Adrenal gland (tissue), 12 donors: ENCODE data around the gene SNAPC5. TPM values are rescaled to one million over a fixed set of nuclear protein-coding genes. Genes with fewer than 3 reads are reported as not detected.

Experiments used
- DNase-seq, 7 donors: peaks; one replicate each; pipeline ENCODE4 v3.0.0-alpha.2; 2019 to 2020
- H3K27ac ChIP-seq, 5 donors: fragments of 200-600 bp; sonication (generic) in 4 of 5; 1 replicate in 3 of 5; 2 replicates in 2 of 5; pipeline versions ENCODE4 v1.5.1 to v1.8.0; 2016 to 2020; ENCODE audit warnings: mild to moderate bottlenecking in 1 of 5
- H3K27me3 ChIP-seq: fragments of 200-600 bp; 2 replicates; pipeline ENCODE4 v1.8.0; 2021
- H3K36me3 ChIP-seq, 2 donors: fragments of 200-600 bp; replicated peaks in 1 of 2; 1 replicate in 1 of 2; 2 replicates in 1 of 2; pipeline versions ENCODE4 v1.5.1 to v1.8.0; 2018 to 2022
- H3K4me1 ChIP-seq, 2 donors: fragments of 200-600 bp; replicated peaks in 1 of 2; 1 replicate in 1 of 2; 2 replicates in 1 of 2; pipeline versions ENCODE4 v1.5.1 to v1.8.0; 2018 to 2021
- H3K4me3 ChIP-seq, 4 donors: fragments of 200-600 bp; sonication (generic) in 3 of 4; one replicate each; pipeline ENCODE4 v1.5.1; 2016 to 2018
- H3K9me3 ChIP-seq, 3 donors: fragments of 200-600 bp; sonication (generic) in 1 of 3; replicated peaks in 1 of 3; 1 replicate in 2 of 3; 2 replicates in 1 of 3; pipeline versions ENCODE4 v1.5.1 to v1.8.0; 2016 to 2021
- CTCF ChIP-seq, 6 experiments: fragments of 450-650 bp in 4 of 6; fragments of 200-600 bp in 2 of 6; sonication (generic) in 1 of 6; IDR thresholded peaks; 1 replicate in 5 of 6; 2 replicates in 1 of 6; pipeline versions ENCODE4 v1.5.1 to v1.8.0; 2016 to 2021; ENCODE audit warnings: antibody characterized with exemption in 6 of 6, mild to moderate bottlenecking in 2 of 6, moderate library complexity in 1 of 6
- POLR2A ChIP-seq, 2 donors: fragments of 450-650 bp; IDR thresholded peaks; one replicate each; pipeline ENCODE4 v1.6.1; 2017; ENCODE audit warnings: antibody characterized with exemption in 2 of 2, mild to moderate bottlenecking in 2 of 2, moderate library complexity in 1 of 2
- WGBS, 4 donors: extraction: QIAGEN DNeasy Blood & Tissue Kit in 2 of 4; methylation state at CpG; one replicate each; pipeline versions ENCODE4 v1.1.5 to v1.1.7; 2013 to 2017; 5-methylcytosine and 5-hydroxymethylcytosine counted together
- intact Hi-C, 2 donors: fragments of 100-400 bp; cut with DNase I; formaldehyde crosslinking; loops; one replicate each; pipeline versions ENCODE4 v1.14.1 to v1.15.0; 2022 to 2023
- polyA plus RNA-seq, 3 donors: library from polyadenylated mRNA; stranded (reverse); fragments of 200-250 nt in 2 of 3; fragments of 350-450 nt in 1 of 3; fragmentation: Illumina TruSeq in 1 of 3; extraction: RNeasy Lipid Tissue Mini Kit (QIAGEN cat#74804) in 1 of 3; gene quantifications; one replicate each; pipeline ENCODE4 v1.2.3, GENCODE V29; 2013 to 2014
- total RNA-seq, 9 donors: library from RNA; depleted of rRNA in 4 of 9; stranded (reverse); fragments of >200 nt in 4 of 9; fragments of 120-200 nt in 1 of 9; fragmentation: NEBNext Ultra II Directional in 1 of 9; extraction: Animal tissue kit (Norgen Biotek cat#: 25700) in 1 of 9; gene quantifications; one replicate each; pipeline versions ENCODE4 v1.1.0 to v1.2.4, GENCODE V29; 2013 to 2023
- donor health status: healthy with polysubstance abuse.
- donor health status: Bipolar disorder and iron deficiency.
- donor health status: DM: yes; HTN: yes; CAD: no.
- donor health status: DM: no; HTN: no; CAD: no.
- donor health status: DM: no; HTN: no; CAD: no.
- donor health status: DM: yes; HTN: yes; CAD: no.

SNAPC5 gene
- total and polyA plus RNA-seq, 12 donors, result 24.4 to 64.1 (median 31.9) TPM

DNA sequence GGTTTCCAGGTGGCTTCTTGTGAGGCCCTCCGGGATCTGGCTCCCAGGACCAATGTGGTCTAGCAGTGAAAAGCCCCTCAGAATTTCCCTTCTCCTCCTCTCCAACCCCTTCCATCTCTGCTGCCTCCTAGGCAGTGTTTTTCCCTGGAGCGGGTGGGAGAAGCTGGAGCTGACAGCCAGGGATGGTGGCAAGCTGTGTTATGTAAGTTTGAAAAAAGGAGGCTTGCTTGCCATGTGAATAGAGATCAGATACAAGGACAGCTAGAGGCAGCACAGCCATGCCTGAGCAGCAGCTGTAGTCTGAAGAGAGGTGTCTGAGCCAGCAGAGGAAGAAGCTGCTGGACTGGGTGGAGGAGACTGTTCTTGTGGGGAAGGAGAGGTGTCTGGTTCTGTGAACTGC lies 20.6 kb downstream of the SNAPC5 start:
- intact Hi-C loops, result no loop called here
- 92 to 100% (median 93%) methylated on average over 2 of the region's 2 CpGs for WGBS, 4 donors
- no peak for DNase-seq
- TF ChIP-seq POLR2A (IDR thresholded peaks at IDR 0.05), result no peak
- no peak for TF ChIP-seq CTCF (IDR thresholded peaks at IDR 0.05)
- no peaks in the 10 kb centered on the region for H3K36me3 ChIP-seq
- H3K9me3 ChIP-seq, result no peaks in the 10 kb centered on the region
- no peaks in the 10 kb centered on the region for H3K27me3 ChIP-seq
- H3K27ac ChIP-seq, result no peak overlapping the region
- H3K4me1 ChIP-seq, result peaks cover 0 to 13% of the 10 kb centered on the region in 2 donors
- no peak overlapping the region for H3K4me3 ChIP-seq

DNA sequence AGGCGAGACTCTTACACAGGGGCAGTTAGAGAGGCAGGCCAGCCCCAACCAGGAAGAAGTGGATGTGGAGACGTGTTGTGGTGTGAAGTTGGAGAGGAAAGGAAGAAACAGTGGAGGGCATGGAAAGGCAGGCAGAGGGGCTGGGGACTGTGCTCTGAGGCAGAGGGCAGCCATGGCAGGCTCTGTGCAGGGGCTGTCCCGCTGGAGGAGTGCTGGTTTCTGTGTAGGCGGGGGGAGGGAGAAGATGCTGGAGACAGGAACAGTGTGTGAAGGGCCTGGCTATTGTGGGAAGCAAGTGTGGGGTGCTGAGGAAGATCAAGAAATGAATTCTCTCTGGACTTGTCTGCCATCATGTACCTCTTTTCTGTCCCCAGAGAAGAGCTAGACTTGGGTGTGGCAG lies 21.0 kb downstream of the SNAPC5 start:
- intact Hi-C loops, result no loop called here
- Histone ChIP-seq H3K9me3 (no peaks in the 10 kb centered on the region), H3K27me3 (no peaks in the 10 kb centered on the region), H3K27ac (no peak overlapping the region), H3K36me3 (no peaks in the 10 kb centered on the region), H3K4me3 (no peak overlapping the region), H3K4me1 (peaks cover 0 to 13% of the 10 kb centered on the region in 2 donors)
- whole genome bisulfite sequencing, 4 donors, result 87 to 90% (median 89%) methylated on average over 4 of the region's 4 CpGs
- no peak for DNase-seq
- TF ChIP-seq CTCF (IDR thresholded peaks at IDR 0.05) (no peak), POLR2A (IDR thresholded peaks at IDR 0.05) (no peak)

DNA sequence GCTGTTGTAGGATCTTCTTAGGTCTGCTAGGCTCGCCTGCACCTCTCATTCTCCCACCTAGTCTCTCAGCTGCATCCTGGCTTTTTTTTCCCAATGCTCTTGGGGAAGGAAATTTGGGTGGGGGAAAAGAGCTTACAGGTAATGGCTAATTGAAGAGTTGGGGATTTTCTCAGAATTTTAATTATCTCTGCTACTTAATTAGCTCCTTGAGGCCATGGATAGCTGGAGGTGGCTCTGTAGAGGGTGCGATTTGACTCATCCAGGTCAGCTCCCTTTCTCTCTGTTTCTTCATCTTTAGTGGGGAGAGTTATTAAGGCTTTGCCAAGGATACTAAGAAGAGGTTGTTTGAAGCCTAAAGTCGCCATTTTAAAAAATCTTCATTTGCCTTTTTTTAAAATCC lies 22.6 kb downstream of the SNAPC5 start:
- Histone ChIP-seq H3K36me3 (no peaks in the 10 kb centered on the region), H3K9me3 (no peaks in the 10 kb centered on the region), H3K27ac (no peak overlapping the region), H3K4me1 (peaks cover 0 to 13% of the 10 kb centered on the region in 2 donors), H3K27me3 (no peaks in the 10 kb centered on the region), H3K4me3 (no peak overlapping the region)
- DNase-seq, result no peak
- WGBS, 4 donors, result 96 to 98% (median 97%) methylated on average over 3 of the region's 3 CpGs
- TF ChIP-seq POLR2A (IDR thresholded peaks at IDR 0.05), result no peak
- TF ChIP-seq CTCF (IDR thresholded peaks at IDR 0.05), result no peak
- intact Hi-C loops, result no loop called here

DNA sequence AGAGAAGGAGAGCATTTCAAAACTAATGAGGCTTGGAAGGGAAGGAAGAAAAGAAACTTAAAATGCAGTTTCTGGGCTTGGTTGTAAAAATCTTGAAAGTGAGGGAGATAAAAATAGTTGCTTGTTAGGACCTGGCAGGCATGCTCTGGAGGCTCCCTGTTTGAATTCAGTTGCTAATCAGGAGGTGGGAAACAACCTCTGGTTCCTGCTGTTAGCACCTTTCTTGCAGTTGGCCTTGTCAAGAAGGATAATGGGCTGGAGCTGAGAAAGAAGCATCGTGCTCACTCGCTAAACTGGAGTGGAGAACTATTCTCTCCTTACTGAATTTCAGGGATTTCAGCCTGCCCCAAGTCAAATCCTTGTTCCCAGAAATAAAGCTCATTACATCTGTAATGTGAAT lies 23.4 kb downstream of the SNAPC5 start:
- Histone ChIP-seq H3K9me3 (no peaks in the 10 kb centered on the region), H3K27ac (no peak overlapping the region), H3K4me3 (no peak overlapping the region), H3K27me3 (no peaks in the 10 kb centered on the region), H3K36me3 (no peaks in the 10 kb centered on the region), H3K4me1 (peaks cover 0 to 13% of the 10 kb centered on the region in 2 donors)
- TF ChIP-seq POLR2A (IDR thresholded peaks at IDR 0.05), result no peak
- no peak for TF ChIP-seq CTCF (IDR thresholded peaks at IDR 0.05)
- intact Hi-C loops, result no loop called here
- no peak for DNase-seq
- 68 to 95% (median 88%) methylated on average over 2 of the region's 2 CpGs for WGBS, 4 donors
